CD4-positive, alpha-beta T cell treated with Interleukin-1 beta for 1 hour (primary cell): ENCODE data around the gene PCGF3.
A peak's percentile ranks its signal among the peaks of the same experiment; 100 is the strongest.
"Not testable (repeated sequence)": the region's sequence is repeated elsewhere in the genome, so short reads cannot be mapped to it uniquely, and the experiment has no call there.

Experiments
- DNase-seq, 2 donors: peaks; one replicate each; pipeline ENCODE4 v3.0.0-alpha.2; 2020 to 2022

The PCGF3 gene

DNA sequence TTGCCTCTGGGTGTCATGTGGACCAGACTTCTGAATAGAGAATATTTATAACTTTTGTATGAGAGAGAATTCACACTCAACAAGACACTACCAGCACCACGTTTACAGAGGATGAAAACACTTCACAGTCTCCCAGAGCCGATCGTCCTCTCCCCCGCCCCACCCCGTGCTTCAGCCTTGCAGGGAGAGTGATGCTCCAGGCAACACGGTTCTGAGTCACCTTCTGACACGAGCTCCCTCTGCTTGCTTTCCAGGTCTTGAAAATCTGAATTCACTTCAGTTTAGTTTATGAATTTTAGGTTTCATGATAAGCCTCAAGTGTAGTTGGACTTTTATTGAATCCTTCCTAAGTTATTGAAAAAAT lies 60.5 kb downstream of the PCGF3 start:
- DNase-seq, result no peak

GRCh38 chr4:766559-767283 lies 61.1 kb downstream of the PCGF3 start:
- DNase-seq, result no peak

DNA sequence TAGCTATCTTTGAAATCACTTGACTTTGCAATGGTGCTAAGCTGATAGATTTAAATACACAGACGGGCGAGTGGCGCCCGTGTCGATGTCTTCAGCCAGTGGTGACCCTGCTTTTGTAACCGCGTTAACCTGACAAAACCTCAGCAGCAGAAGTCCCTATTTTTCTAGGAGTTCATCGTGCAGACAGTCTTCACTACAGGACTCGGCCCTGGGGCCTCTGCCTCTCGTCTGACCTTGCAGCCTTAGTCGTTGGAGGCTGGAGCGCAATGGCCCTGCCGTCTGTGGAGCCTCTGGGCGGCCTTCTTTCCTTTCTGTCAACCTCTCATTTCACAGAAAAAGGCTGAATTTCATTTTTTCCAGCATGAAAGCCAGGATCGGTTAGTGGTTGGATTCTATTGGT lies 62.4 kb downstream of the PCGF3 start:
- DNase-seq, result no peak

DNA sequence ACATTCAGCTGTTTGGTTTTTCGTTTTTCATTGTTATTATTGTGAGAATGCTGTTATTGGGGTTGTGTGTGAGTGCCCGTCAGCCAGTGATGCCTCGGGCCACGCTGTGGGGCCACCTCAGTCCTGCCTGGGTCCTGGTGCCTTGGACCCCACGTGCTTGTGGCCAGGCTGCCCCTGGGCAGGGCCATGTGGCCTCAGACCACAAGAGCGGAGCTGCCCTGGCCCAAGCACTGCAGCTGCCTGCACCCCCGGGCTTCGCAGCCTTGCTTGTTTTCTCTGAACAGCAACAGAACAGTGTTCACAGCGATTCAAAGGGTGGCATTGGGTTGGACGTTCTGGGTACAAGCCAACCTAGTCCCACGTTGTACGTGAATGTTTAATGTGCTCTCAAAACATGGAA lies 63.4 kb downstream of the PCGF3 start:
- DNase-seq, result no peak

DNA sequence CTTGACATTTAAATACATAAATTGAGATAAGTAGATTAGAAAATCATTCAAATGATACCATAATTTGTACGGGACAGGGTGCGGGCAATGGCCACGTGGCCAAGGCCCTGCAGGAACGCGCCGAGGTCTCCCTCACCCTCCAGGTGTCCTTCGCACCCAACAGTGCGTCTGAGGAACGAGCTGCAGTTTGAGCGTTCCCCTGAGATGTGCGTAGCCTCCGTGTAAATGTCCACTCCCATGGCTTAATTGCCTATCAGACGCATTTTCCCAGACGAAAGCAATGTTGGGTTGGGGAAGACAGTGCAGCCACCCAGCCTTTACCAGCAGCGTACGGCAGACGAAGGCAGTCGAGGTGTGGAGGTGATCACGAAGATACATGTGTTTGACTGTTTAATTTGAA lies 63.9 kb downstream of the PCGF3 start:
- no peak for DNase-seq

- no peak for DNase-seq
Measured at GRCh38 chr4:770022-770421, 64.4 kb downstream of the PCGF3 start.

- no peak for DNase-seq
Measured at GRCh38 chr4:771464-771863, 65.8 kb downstream of the PCGF3 start.

- no peak for DNase-seq
Measured at GRCh38 chr4:772118-772517, 66.5 kb downstream of the PCGF3 start.

DNA sequence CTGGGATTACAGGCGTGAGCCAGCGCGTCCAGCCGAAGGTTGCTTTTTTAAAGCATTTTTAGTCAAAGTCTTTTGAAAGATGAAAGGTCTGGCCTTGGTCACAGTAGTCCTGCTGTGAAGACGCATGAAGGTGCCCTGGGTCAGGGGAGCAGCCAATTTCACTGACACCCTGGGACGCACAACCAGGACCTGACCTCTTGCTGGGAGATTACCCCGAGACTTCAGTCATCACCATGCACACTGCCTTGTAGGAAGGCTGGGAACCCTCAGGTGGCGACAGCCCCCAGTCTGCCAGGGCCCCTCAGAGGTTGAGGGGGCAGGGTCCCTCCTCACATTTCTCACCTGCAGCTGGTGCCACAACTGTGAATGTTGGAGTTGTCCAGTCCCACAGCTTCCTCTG lies 67.1 kb downstream of the PCGF3 start:
- no peak for DNase-seq

DNA sequence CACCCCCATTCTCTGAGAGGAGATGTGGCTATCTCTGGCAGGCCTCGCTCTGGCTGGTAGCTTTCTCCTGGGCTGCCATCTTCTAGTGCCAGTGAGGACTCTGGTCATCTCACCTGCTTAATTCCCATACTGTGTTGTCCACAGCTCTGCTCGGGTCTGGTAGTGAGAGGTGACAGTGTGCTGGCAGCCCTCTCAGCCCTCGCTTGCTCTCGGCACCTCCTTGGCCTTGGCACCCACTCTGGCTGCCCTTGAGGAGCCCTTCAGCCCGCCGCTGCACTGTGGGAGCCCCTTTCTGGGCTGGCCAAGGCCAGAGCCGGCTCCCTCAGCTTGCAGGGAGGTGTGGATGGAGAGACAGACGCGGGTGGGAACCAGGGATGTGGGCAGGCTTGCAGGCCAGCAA lies 67.6 kb downstream of the PCGF3 start:
- no peak for DNase-seq

DNA sequence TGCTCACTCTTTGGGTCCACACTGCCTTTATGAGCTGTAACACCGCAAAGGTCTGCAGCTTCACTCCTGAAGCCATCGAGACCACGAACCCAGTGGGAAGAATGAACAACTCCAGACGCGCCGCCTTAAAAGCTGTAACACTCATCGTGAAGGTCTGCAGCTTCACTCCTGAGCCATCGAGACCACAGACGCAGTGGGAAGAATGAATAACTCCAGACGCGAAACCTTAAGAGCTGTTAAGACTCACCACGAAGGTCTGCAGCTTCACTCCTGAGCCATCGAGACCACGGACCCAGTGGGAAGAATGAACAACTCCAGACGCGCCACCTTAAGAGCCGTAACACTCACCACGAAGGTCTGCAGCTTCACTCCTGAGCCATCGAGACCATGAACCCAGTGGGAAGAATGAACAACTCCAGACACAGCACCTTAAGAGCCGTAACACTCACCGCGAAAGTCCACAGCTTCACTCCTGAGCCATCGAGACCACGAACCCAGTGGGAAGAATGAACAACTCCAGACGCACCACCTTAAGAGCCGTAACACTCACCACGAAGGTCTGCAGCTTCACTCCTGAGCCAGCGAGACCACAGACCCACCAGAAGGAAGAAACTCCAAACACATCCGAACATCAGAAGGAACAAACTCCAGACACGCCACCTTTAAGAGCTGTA lies 68.9 kb downstream of the PCGF3 start:
- DNase-seq, result not testable (repeated sequence)

GRCh38 chr4:775485-775884 lies 69.9 kb downstream of the PCGF3 start:
- DNase-seq, result not testable (repeated sequence)

- DNase-seq, result no peak
Measured at GRCh38 chr4:776743-777441, 71.3 kb downstream of the PCGF3 start.

- DNase-seq, result no peak
Measured at GRCh38 chr4:777520-778262, 72.1 kb downstream of the PCGF3 start.

GRCh38 chr4:779555-779954 lies 73.9 kb downstream of the PCGF3 start:
- DNase-seq, result no peak

- not testable (repeated sequence) for DNase-seq
Measured at GRCh38 chr4:780255-780654, 74.6 kb downstream of the PCGF3 start.

DNA sequence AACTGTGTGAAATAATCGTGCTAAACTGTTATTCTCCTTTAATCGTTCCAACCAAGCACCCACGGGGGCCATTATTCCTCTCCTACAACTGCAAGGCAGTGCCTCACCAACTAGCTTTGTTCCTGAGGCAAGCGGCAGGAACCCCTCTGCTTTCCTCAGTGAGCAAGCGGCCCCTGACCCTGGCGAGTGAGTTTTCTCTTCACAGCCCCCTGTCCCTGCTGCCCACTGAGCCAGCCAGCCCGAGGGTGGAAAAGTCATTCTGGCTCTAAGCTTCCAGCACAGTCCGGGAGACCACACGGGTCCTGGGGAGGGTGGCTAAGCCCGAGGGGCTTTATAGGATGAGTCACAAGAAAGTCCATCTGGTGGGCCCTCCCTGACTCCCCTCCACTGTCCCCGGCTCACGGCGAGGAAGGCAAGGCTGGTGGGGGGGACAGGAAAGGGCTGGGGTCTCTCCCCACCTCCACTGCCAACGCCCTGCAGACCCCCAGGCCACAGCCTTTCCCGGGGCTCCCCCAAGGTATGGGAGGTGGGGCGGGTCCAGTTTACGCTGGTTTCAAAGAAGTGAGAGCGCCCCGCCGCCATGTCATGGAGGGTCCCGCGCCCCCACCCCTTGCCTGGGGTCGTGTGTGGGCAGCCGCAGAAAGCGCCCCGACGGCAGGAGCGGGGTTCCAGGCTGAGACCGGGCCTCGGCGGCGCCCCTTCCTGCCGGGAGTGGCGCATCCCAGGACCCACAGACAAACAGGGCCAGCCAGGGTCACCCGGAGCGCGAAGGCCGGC lies 75.3 kb downstream of the PCGF3 start:
- DNase-seq, result no peak

DNA sequence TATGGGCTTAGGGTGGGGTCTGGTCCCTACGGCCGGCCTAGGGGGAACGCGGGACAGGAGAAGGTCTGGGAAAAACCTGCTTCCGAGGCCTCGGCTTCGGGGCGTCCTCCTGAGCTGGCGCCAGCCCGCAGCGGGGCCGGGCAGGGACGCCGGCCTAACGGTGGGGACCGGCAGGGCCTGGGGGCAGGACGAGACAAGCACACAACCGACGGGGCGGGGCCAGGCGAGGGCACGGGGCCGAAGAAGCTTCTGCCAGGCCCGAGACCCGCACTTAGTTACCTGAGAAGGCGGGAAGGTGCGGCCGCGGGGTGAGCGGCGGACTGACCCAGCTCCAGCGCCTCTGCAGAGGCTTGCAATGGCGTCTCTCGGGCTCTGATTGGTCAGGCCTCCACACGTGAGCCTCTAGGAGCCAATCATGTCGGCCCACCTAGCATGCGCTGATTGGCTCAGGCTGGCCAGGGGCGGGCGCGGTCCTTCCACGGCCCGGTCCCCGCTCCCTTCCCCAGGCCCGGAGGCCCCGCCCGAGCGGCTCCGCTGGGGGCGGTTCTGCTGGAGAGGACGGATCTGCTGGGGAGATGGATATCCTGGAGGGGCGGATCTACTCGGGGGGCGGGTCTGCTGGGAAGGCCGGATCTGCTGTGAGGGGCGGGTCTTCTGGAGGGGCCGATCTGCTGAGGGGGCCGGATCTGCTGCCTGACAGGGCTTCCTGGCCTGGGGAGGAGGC lies 76.0 kb downstream of the PCGF3 start:
- peak; percentile 99 to 100 for DNase-seq

DNA sequence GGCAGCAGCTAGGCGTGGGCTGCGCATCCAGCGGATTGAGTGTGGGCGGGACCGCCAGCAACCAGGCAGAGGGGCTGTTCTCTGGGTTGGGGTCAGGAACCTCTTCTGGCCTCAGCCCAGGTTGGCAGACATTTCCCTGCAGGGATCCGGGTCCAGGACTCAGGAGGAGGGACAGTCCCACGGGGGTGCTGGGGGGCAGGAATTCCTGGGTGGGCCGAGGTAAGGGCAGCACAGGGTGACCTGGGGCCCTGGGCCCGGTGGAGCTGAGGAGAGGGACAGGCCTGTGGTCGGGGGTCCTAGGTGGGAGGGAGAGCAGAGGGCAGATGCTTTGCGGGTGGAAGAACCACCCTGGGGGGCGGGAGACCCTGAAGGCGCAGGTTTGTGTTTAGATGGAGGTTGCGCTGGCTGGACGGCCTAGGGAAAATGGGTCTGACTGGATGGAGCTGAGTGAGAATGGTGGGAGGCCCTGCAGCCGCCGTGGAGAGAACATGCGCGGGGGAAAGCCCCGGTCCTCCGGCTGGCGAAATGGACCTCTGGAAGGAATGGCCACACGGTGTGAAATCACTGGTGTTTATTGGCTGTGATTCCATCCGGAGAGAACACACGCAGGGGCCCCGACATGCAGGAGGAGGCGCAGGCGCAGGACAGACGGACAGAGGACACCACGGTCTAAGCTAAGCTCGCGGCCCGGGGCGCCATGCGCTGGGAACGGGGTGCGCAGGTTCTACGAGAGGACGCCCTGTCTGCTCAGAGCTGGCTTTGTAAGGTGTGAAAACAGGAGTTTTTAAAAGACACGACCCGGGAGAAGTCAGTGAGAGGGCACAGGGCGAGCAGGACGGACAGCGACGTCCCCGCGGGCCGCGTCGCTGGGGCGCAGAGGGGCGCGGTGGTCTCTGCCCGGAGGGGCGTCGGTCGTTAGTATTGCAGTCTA lies 79.0 kb downstream of the PCGF3 start:
- no peak for DNase-seq

GRCh38 chr4:785332-786073 lies 79.9 kb downstream of the PCGF3 start:
- no peak for DNase-seq
